Measurements from ENCODE around the gene FURIN. TPM values are rescaled to one million over a fixed set of nuclear protein-coding genes. Genes with fewer than 3 reads are reported as not detected.

FURIN gene
- total and polyA plus RNA-seq, 9 of the 15 experiments (the other 6 are each of a cell fraction or from before 2014, with no cell fraction given), result 0.92 to 99.9 (median 34.8) TPM

DNA sequence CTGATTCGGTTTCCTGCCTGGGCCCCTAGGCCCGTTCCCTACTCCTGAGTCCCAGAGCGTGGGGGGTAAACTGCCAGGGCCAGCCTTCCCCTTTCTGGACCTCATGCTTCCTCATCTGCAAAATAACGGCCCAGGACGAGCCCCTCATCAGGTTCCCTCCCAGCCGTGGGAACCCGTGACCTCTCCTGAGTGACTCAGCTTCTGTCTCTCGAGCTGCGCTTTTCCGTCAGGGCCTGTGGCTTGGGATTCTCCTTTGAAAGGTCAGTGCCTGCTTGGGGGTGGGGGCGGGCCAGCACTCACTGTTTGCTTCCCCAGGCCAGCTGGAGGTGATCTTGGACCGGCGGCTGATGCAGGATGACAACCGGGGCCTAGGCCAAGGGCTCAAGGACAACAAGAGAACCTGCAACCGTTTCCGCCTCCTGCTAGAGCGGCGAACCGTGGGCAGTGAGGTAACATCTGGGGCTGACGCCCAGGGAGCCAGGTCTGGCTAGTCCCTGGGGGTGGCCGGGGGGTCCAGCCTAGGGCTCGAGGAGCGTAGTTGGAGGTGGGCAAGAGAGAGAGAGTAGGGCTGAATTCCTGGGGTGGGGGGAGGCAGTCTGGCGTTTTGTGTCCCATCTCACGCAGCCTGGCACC lies 47.5 kb downstream of the FURIN start (continued):
- TF ChIP-seq, protein P1, sequence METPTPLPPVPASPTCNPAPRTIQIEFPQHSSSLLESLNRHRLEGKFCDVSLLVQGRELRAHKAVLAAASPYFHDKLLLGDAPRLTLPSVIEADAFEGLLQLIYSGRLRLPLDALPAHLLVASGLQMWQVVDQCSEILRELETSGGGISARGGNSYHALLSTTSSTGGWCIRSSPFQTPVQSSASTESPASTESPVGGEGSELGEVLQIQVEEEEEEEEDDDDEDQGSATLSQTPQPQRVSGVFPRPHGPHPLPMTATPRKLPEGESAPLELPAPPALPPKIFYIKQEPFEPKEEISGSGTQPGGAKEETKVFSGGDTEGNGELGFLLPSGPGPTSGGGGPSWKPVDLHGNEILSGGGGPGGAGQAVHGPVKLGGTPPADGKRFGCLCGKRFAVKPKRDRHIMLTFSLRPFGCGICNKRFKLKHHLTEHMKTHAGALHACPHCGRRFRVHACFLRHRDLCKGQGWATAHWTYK (CRISPR knock-in tag; IDR thresholded peaks at IDR 0.05), result no peak
- TF ChIP-seq ARID2 (IDR thresholded peaks at IDR 0.05) (no peak), FOXJ3 (CRISPR knock-in tag; IDR thresholded peaks at IDR 0.05) (no peak), E2F3 (CRISPR knock-in tag; IDR thresholded peaks at IDR 0.05) (no peak), ZNF586 (CRISPR knock-in tag; conservative IDR thresholded peaks at IDR 0.05) (no peak), SIN3A (IDR thresholded peaks at IDR 0.05; ENCODE audit: borderline replicate concordance in 2 of 2, control insufficient read depth in 1 of 2, low read depth in 2 of 2, low read length in 2 of 2) (peak; percentile 51 to 53; a peak in 2 of 4 replicates), ZC3H4 (CRISPR knock-in tag; IDR thresholded peaks at IDR 0.05; ENCODE audit: borderline replicate concordance) (no peak), SPI1 (IDR thresholded peaks at IDR 0.05; ENCODE audit: borderline replicate concordance, low read depth, low read length) (peak; percentile 87), DMBX1 (CRISPR knock-in tag; IDR thresholded peaks at IDR 0.05; ENCODE audit: borderline replicate concordance) (0 out of 2 replicates have a peak, but pooled peaks have one; percentile 29), ZNF282 (CRISPR knock-in tag; IDR thresholded peaks at IDR 0.05) (no peak), ELF4 (CRISPR knock-in tag; IDR thresholded peaks at IDR 0.05) (0 out of 2 replicates have a peak, but pooled peaks have one; percentile 18), BRCA1 (IDR thresholded peaks at IDR 0.05) (no peak), BRCA1 (CRISPR knock-in tag; IDR thresholded peaks at IDR 0.05) (no peak), KDM2B (CRISPR knock-in tag; IDR thresholded peaks at IDR 0.05) (no peak)
- TF ChIP-seq, protein P2, sequence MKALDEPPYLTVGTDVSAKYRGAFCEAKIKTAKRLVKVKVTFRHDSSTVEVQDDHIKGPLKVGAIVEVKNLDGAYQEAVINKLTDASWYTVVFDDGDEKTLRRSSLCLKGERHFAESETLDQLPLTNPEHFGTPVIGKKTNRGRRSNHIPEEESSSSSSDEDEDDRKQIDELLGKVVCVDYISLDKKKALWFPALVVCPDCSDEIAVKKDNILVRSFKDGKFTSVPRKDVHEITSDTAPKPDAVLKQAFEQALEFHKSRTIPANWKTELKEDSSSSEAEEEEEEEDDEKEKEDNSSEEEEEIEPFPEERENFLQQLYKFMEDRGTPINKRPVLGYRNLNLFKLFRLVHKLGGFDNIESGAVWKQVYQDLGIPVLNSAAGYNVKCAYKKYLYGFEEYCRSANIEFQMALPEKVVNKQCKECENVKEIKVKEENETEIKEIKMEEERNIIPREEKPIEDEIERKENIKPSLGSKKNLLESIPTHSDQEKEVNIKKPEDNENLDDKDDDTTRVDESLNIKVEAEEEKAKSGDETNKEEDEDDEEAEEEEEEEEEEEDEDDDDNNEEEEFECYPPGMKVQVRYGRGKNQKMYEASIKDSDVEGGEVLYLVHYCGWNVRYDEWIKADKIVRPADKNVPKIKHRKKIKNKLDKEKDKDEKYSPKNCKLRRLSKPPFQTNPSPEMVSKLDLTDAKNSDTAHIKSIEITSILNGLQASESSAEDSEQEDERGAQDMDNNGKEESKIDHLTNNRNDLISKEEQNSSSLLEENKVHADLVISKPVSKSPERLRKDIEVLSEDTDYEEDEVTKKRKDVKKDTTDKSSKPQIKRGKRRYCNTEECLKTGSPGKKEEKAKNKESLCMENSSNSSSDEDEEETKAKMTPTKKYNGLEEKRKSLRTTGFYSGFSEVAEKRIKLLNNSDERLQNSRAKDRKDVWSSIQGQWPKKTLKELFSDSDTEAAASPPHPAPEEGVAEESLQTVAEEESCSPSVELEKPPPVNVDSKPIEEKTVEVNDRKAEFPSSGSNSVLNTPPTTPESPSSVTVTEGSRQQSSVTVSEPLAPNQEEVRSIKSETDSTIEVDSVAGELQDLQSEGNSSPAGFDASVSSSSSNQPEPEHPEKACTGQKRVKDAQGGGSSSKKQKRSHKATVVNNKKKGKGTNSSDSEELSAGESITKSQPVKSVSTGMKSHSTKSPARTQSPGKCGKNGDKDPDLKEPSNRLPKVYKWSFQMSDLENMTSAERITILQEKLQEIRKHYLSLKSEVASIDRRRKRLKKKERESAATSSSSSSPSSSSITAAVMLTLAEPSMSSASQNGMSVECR (CRISPR knock-in tag; IDR thresholded peaks at IDR 0.05), result peak; percentile 81
- TF ChIP-seq, protein P3, sequence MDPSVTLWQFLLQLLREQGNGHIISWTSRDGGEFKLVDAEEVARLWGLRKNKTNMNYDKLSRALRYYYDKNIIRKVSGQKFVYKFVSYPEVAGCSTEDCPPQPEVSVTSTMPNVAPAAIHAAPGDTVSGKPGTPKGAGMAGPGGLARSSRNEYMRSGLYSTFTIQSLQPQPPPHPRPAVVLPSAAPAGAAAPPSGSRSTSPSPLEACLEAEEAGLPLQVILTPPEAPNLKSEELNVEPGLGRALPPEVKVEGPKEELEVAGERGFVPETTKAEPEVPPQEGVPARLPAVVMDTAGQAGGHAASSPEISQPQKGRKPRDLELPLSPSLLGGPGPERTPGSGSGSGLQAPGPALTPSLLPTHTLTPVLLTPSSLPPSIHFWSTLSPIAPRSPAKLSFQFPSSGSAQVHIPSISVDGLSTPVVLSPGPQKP (CRISPR knock-in tag; IDR thresholded peaks at IDR 0.05), result no peak
- TF ChIP-seq, protein P4, sequence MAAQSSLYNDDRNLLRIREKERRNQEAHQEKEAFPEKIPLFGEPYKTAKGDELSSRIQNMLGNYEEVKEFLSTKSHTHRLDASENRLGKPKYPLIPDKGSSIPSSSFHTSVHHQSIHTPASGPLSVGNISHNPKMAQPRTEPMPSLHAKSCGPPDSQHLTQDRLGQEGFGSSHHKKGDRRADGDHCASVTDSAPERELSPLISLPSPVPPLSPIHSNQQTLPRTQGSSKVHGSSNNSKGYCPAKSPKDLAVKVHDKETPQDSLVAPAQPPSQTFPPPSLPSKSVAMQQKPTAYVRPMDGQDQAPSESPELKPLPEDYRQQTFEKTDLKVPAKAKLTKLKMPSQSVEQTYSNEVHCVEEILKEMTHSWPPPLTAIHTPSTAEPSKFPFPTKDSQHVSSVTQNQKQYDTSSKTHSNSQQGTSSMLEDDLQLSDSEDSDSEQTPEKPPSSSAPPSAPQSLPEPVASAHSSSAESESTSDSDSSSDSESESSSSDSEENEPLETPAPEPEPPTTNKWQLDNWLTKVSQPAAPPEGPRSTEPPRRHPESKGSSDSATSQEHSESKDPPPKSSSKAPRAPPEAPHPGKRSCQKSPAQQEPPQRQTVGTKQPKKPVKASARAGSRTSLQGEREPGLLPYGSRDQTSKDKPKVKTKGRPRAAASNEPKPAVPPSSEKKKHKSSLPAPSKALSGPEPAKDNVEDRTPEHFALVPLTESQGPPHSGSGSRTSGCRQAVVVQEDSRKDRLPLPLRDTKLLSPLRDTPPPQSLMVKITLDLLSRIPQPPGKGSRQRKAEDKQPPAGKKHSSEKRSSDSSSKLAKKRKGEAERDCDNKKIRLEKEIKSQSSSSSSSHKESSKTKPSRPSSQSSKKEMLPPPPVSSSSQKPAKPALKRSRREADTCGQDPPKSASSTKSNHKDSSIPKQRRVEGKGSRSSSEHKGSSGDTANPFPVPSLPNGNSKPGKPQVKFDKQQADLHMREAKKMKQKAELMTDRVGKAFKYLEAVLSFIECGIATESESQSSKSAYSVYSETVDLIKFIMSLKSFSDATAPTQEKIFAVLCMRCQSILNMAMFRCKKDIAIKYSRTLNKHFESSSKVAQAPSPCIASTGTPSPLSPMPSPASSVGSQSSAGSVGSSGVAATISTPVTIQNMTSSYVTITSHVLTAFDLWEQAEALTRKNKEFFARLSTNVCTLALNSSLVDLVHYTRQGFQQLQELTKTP (IDR thresholded peaks at IDR 0.05; ENCODE audit: low read depth in 1 of 2, partially characterized antibody in 2 of 2), result peak in 1 of 2 experiments; percentile 44

Measured in K562 (cell line).